HepG2 (cell line): ENCODE results near the gene WDR47. TPM values are rescaled to one million over a fixed set of nuclear protein-coding genes. Genes with fewer than 3 reads are reported as not detected.
"Not testable (repeated sequence)": the region's sequence is repeated elsewhere in the genome, so short reads cannot be mapped to it uniquely, and the experiment has no call there.

Experiments
- ATAC-seq: fragments of 200-7000 bp; cut with Tn5 transposase; 3 replicates; pipeline ENCODE4 v1.9.1; 2020; ENCODE audit warnings: mild to moderate bottlenecking, moderate library complexity
- BruUV-seq: library from RNA; stranded (reverse); fragments of 400-500 nt; replicated peaks from 2 replicates; lab custom pipeline; 2021; lab: Mats Ljungman, UMichigan
- CTCF ChIA-PET: fragments of 300-600 bp; formaldehyde crosslinking; extraction: SDS; loops from one replicate; lab custom pipeline; 2021; ENCODE audit warnings: low total read pairs, inconsistent platforms, low intra/inter-chr PET ratio; lab: Yijun Ruan, JAX
- POLR2A ChIA-PET: fragments of 350-600 bp; sonication (Branson Sonifier 250); formaldehyde crosslinking; loops from one replicate; lab custom pipeline; 2020; ENCODE audit warnings: antibody characterized with exemption, inconsistent platforms; lab: Yijun Ruan, JAX
- DNase-seq: peaks from one replicate; pipeline ENCODE4 v3.0.0-alpha.2; 2015; ENCODE audit warnings: low spot score
- FAIRE-seq: peaks from 3 replicates; lab custom pipeline; 2011; peaks lifted over from hg19 to GRCh38; lab: Jason Lieb, UNC
- H2AFZ ChIP-seq: one replicate; pipeline ENCODE4 v1.6.1; 2011; ENCODE audit warnings: low read length, inconsistent platforms
- H3K27ac ChIP-seq: fragments of 300-600 bp; 3 replicates; pipeline ENCODE4 v1.8.0; 2011; ENCODE audit warnings: mixed run types, mild to moderate bottlenecking, mixed read lengths, low read length, inconsistent platforms; ENCODE audit not compliant: insufficient read depth; ENCODE audit errors: extremely low read length
- H3K27me3 ChIP-seq, 2 experiments: fragments of 200-600 bp in 1 of 2; 2 replicates in 1 of 2; 3 replicates in 1 of 2; pipeline versions ENCODE4 v1.6.0 to v1.8.0; 2011; ENCODE audit warnings: low read length in 2 of 2, mild to moderate bottlenecking in 2 of 2, moderate library complexity in 2 of 2, inconsistent platforms in 1 of 2; ENCODE audit not compliant: insufficient read depth in 2 of 2, control insufficient read depth in 1 of 2
- H3K36me3 ChIP-seq, 2 experiments: fragments of 200-600 bp in 1 of 2; replicated peaks in 1 of 2; 2 replicates in 1 of 2; 3 replicates in 1 of 2; pipeline versions ENCODE4 v1.5.1 to v1.8.0; 2011; ENCODE audit warnings: low read length in 2 of 2, inconsistent platforms in 1 of 2; ENCODE audit not compliant: insufficient read depth in 2 of 2, control insufficient read depth in 1 of 2
- H3K4me1 ChIP-seq: 2 replicates; pipeline ENCODE4 v1.5.1; 2012; ENCODE audit warnings: low read length, inconsistent platforms; ENCODE audit not compliant: insufficient read depth
- H3K4me2 ChIP-seq: 2 replicates; pipeline ENCODE4 v1.6.0; 2011; ENCODE audit warnings: low read depth, low read length, inconsistent platforms
- H3K4me3 ChIP-seq, 3 experiments: fragments of 200-600 bp in 1 of 3; sonication (generic), shearing (Covaris generic) in 1 of 3; replicated peaks in 1 of 3; 2 replicates each; pipeline ENCODE4 v1.5.1; 2011 to 2016; ENCODE audit warnings: low read length in 3 of 3, inconsistent platforms in 2 of 3, low read depth in 2 of 3, mild to moderate bottlenecking in 2 of 3, control low read depth in 1 of 3, mixed read lengths in 1 of 3; ENCODE audit not compliant: insufficient read depth in 1 of 3
- H3K79me2 ChIP-seq: one replicate; pipeline ENCODE4 v1.6.1; 2011; ENCODE audit warnings: low read length, inconsistent platforms; ENCODE audit not compliant: insufficient read depth
- H3K9ac ChIP-seq: 2 replicates; pipeline ENCODE4 v1.6.0; 2011; ENCODE audit warnings: mild to moderate bottlenecking, low read depth, low read length, inconsistent platforms; ENCODE audit not compliant: insufficient read depth
- H3K9me3 ChIP-seq: 2 replicates; pipeline ENCODE4 v1.5.1; 2012; ENCODE audit warnings: mild to moderate bottlenecking, low read length
- H4K20me1 ChIP-seq: 2 replicates; pipeline ENCODE4 v1.6.0; 2011; ENCODE audit warnings: inconsistent platforms, mild to moderate bottlenecking, low read length, moderate library complexity; ENCODE audit not compliant: insufficient read depth
- ZFY ChIP-seq: sonication (generic); formaldehyde crosslinking; IDR thresholded peaks from 2 replicates; pipeline ENCODE4 v1.4.0; 2020; ENCODE audit warnings: missing genetic modification reagents
- WGBS: methylation state at CpG from one replicate; pipeline ENCODE4 v1.1.6; 2017; ENCODE audit warnings: low lambda C conversion rate; 5-methylcytosine and 5-hydroxymethylcytosine counted together
- in situ Hi-C: cut with HindIII; loops from 2 replicates; pipeline ENCODE4 v1.10.0; 2017; ENCODE audit warnings: low pct_unique_long_range_greater_than_20kb; ENCODE audit not compliant: extremely low pct_ligation_motif_present
- intact Hi-C: fragments of 100-400 bp; cut with micrococcal nuclease; formaldehyde crosslinking; loops from one replicate; pipeline ENCODE4 v1.10.0; 2022; ENCODE audit not compliant: unreplicated experiment
- polyA plus RNA-seq, 8 experiments: library from polyadenylated mRNA; depleted of rRNA in 3 of 8; stranded (reverse) in 7 of 8; unstranded in 1 of 8; fragments of >200 nt; fragmentation: Illumina TruSeq in 4 of 8; extraction: Trizol in 4 of 8; gene quantifications; 2 replicates each; pipeline versions ENCODE4 v1.2.1 to v1.2.3, GENCODE V29; 2011 to 2016; ENCODE audit warnings: low read depth in 4 of 8, missing spikeins in 1 of 8, mixed read lengths in 1 of 8; ENCODE audit not compliant: insufficient read depth in 1 of 8
- total RNA-seq, 5 experiments: library from RNA; depleted of rRNA; stranded (reverse); fragments of >200 nt; fragmentation: Illumina TruSeq; extraction: Trizol; gene quantifications; 2 replicates each; pipeline ENCODE4 v1.2.3, GENCODE V29; 2016; ENCODE audit warnings: low read depth in 1 of 5

WDR47 gene
- total and polyA plus RNA-seq, 2 of the 13 experiments (the other 11 are each of a cell fraction or from before 2014, with no cell fraction given) = 4.3 to 5.9 TPM

DNA sequence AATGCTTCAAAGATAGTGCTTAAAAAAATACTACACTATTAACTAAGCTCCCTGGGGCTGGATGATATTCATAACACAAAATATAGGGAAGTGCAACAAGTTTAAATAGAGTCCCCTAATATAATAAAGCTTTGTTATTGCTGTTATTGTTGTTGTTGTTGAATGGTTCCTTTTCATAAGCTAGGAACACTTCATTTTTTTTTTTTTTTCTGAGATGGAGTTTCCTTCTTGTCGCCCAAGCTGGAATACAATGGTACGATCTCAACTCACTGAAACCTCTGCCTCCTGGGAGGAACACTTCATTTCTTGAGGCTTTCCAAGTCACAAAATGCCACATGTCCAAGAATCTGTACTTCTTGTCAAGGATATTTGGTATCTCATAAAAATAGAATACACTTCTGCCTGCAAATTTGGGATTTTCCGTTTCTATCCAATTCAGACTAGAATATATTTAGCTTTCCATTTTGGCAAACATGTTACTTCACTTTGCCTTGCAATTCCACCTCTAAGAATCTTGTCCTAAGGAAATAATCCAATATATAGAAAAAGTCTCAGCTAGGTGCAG lies 21.1 kb downstream of the WDR47 start:
- TF ChIP-seq ZFY = no peak
- CTCF ChIA-PET = no interaction called here
- H4K20me1 ChIP-seq = no peaks in the 10 kb centered on the region
- POLR2A ChIA-PET = no interaction called here
- in situ Hi-C loops (no loop called here), intact Hi-C loops (no loop called here)
- no peak overlapping the region for H3K4me2 ChIP-seq
- H3K9ac ChIP-seq = no peak overlapping the region
- H3K4me1 ChIP-seq = peaks cover 8% of the 10 kb centered on the region
- H3K9me3 ChIP-seq = no peaks in the 10 kb centered on the region
- FAIRE-seq (no peak), DNase-seq (no peak), ATAC-seq (no peak)
- no peak overlapping the region for H3K27ac ChIP-seq
- H3K36me3 ChIP-seq = peaks cover 1 to 8% of the 10 kb centered on the region in 2 experiments; a peak in 2 of 5 replicates
- H3K4me3 ChIP-seq = no peak overlapping the region
- BruUV-seq = no TSS peak
- H2AFZ ChIP-seq = no peak overlapping the region
- 99% methylated on average over 3 of the region's 3 CpGs for WGBS
- no peaks in the 10 kb centered on the region for H3K27me3 ChIP-seq
- no peaks in the 10 kb centered on the region for H3K79me2 ChIP-seq

GRCh38 chr1:109017719-109018118 lies 24.2 kb downstream of the WDR47 start:
- H3K9ac ChIP-seq, H3K4me2 ChIP-seq, BruUV-seq, H3K9me3 ChIP-seq, H3K36me3 ChIP-seq, ATAC-seq, intact Hi-C loops, in situ Hi-C loops, H3K4me3 ChIP-seq, H2AFZ ChIP-seq, H3K4me1 ChIP-seq, DNase-seq, FAIRE-seq, H3K27ac ChIP-seq, H3K79me2 ChIP-seq, CTCF ChIA-PET, H4K20me1 ChIP-seq, H3K27me3 ChIP-seq: not testable (repeated sequence)
- POLR2A ChIA-PET = interaction anchor here (0.6 kb wide), 1 partner anchor 56 kb away, joined by 8 read pairs; no protein-coding TSS in a partner anchor
- 92% methylated on average over 6 of the region's 6 CpGs for WGBS
